Lower leg skin (tissue), 4 donors: ENCODE results near the gene CRK. TPM values are rescaled to one million over a fixed set of nuclear protein-coding genes. Genes with fewer than 3 reads are reported as not detected.

Experiments used
- DNase-seq, 2 donors: peaks; one replicate each; pipeline ENCODE4 v3.0.0-alpha.2; 2019; ENCODE audit warnings: low spot score in 2 of 2
- H3K4me3 ChIP-seq: fragments of 200-600 bp; sonication (generic); 2 replicates; pipeline ENCODE4 v1.5.1; 2017; ENCODE audit warnings: mild to moderate bottlenecking, low read depth; ENCODE audit not compliant: poor library complexity, severe bottlenecking
- CTCF ChIP-seq, 3 donors: fragments of 450-650 bp; IDR thresholded peaks; one replicate each; pipeline ENCODE4 v1.5.1; 2016; ENCODE audit warnings: antibody characterized with exemption in 3 of 3, mild to moderate bottlenecking in 3 of 3, moderate library complexity in 2 of 3
- POLR2A ChIP-seq, 2 donors: fragments of 450-650 bp; IDR thresholded peaks; one replicate each; pipeline ENCODE4 v1.6.1; 2016 to 2017; ENCODE audit warnings: antibody characterized with exemption in 2 of 2, mild to moderate bottlenecking in 1 of 2, moderate library complexity in 1 of 2
- WGBS, 2 donors: methylation state at CpG; one replicate each; pipeline ENCODE4 v1.1.5; 2018; 5-methylcytosine and 5-hydroxymethylcytosine counted together
- intact Hi-C: fragments of 100-400 bp; cut with DNase I; formaldehyde crosslinking; loops from one replicate; pipeline ENCODE4 v1.15.0; 2023; ENCODE audit warnings: low total_unique reads
- total RNA-seq, 4 donors: library from RNA; depleted of rRNA; stranded (reverse); fragments of >200 nt; gene quantifications; one replicate each; pipeline ENCODE4 v1.1.0, GENCODE V29; 2016

The CRK gene
- total RNA-seq, 4 donors from 2014 or later: 48.2 to 70.0 (median 50.7) TPM

- TF ChIP-seq CTCF (IDR thresholded peaks at IDR 0.05) (no peak), POLR2A (IDR thresholded peaks at IDR 0.05) (no peak)
- intact Hi-C loops: no loop called here
- WGBS, 2 donors: 90 to 91% methylated on average over 28 of the region's 28 CpGs
Measured at GRCh38 chr17:1469231-1469852, 13.3 kb upstream of the CRK start.

GRCh38 chr17:1467898-1468492, 12.0 kb upstream of the CRK start:
- DNase-seq: no peak
- 68 to 70% methylated on average over 18 to 19 of the region's 21 CpGs for WGBS, 2 donors
- no peak overlapping the region for H3K4me3 ChIP-seq
- intact Hi-C loops: no loop called here
- TF ChIP-seq POLR2A (IDR thresholded peaks at IDR 0.05) (no peak), CTCF (IDR thresholded peaks at IDR 0.05) (no peak)

More at GRCh38 chr17:1469231-1469852, 13.3 kb upstream of the CRK start:
- DNase-seq: no peak
- H3K4me3 ChIP-seq: no peak overlapping the region

GRCh38 chr17:1467258-1467657, 11.2 kb upstream of the CRK start:
- DNase-seq: no peak
- TF ChIP-seq CTCF (IDR thresholded peaks at IDR 0.05): no peak
- TF ChIP-seq POLR2A (IDR thresholded peaks at IDR 0.05): no peak
- WGBS, 2 donors: 89 to 92% methylated on average over 16 of the region's 16 CpGs
- H3K4me3 ChIP-seq: no peak overlapping the region
- intact Hi-C loops: no loop called here

GRCh38 chr17:1464186-1464585, 8.2 kb upstream of the CRK start:
- DNase-seq: no peak
- WGBS, 2 donors: 89 to 93% methylated on average over 5 to 6 of the region's 8 CpGs
- TF ChIP-seq CTCF (IDR thresholded peaks at IDR 0.05): no peak
- TF ChIP-seq POLR2A (IDR thresholded peaks at IDR 0.05): no peak
- no peak overlapping the region for H3K4me3 ChIP-seq
- intact Hi-C loops: no loop called here

- WGBS, 2 donors: 74 to 80% methylated on average over 33 of the region's 33 CpGs
- TF ChIP-seq CTCF (IDR thresholded peaks at IDR 0.05) (no peak), POLR2A (IDR thresholded peaks at IDR 0.05) (no peak)
- no peak overlapping the region for H3K4me3 ChIP-seq
- DNase-seq: no peak
- intact Hi-C loops: no loop called here
Measured at GRCh38 chr17:1462164-1463112, 6.4 kb upstream of the CRK start.
